ENCODE measurements around the gene GRK4.
"Not testable (repeated sequence)": the region's sequence is repeated elsewhere in the genome, so short reads cannot be mapped to it uniquely, and the experiment has no call there.

GRK4 gene

DNA sequence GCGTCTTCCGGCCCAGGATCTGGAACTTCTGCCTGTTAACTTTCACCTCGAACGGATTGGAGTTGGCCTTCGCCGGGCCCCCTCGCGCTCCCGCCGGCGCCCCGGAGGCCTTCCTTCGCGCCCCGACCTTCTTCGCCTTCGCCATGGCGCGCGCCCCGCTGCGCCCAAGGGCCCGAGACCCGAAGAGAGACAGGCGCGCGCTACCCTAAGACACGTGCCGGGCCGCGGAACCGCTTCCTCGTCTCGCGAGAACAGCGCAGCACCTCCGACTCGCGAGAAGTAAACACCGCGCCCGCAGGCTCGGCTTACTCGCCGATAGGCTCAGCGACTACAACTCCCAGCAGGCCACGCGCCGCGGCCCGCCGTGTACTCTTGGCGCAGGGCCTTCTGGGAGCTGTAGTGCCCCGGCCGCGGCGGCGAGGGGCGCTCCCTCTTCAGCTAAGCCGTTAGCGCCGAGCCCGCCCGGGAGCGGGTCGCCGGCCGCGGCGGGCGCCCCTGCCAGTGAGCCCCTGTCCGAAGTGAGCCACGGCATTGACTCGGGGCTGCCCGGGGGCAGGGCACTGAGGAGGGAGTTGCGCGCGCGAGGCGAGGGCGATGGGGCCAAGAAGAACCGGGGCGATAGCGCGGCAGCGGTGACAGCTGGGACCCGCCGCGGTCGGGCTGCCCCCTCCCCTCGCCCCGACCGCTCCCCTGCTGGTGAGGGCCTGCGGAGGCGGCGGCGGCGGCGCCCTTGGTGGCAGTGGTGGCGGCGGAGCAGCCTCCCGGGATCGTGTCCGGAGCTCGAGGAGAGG lies at the start of gene GRK4, which contains the start of gene NOP14:
Gene GRK4, plus strand, starts transcription at position 397 of the 791 bp plus-strand sequence. CDS start 500 bp downstream, outside the sequence.
Gene NOP14, minus strand, starts transcription at position 232 of the 791 bp plus-strand sequence. Its CDS starts 87 bp downstream, at position 145.
- TF ChIP-seq, protein P1, sequence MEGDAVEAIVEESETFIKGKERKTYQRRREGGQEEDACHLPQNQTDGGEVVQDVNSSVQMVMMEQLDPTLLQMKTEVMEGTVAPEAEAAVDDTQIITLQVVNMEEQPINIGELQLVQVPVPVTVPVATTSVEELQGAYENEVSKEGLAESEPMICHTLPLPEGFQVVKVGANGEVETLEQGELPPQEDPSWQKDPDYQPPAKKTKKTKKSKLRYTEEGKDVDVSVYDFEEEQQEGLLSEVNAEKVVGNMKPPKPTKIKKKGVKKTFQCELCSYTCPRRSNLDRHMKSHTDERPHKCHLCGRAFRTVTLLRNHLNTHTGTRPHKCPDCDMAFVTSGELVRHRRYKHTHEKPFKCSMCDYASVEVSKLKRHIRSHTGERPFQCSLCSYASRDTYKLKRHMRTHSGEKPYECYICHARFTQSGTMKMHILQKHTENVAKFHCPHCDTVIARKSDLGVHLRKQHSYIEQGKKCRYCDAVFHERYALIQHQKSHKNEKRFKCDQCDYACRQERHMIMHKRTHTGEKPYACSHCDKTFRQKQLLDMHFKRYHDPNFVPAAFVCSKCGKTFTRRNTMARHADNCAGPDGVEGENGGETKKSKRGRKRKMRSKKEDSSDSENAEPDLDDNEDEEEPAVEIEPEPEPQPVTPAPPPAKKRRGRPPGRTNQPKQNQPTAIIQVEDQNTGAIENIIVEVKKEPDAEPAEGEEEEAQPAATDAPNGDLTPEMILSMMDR (IDR thresholded peaks at IDR 0.05), result peak; percentile 31; the same call in 1 of the 2 replicates
- TF ChIP-seq ZFX (IDR thresholded peaks at IDR 0.05; ENCODE audit: borderline replicate concordance), result no peak
- peak within 1 kb of the TSS; percentile 78 for H3K27ac ChIP-seq

DNA sequence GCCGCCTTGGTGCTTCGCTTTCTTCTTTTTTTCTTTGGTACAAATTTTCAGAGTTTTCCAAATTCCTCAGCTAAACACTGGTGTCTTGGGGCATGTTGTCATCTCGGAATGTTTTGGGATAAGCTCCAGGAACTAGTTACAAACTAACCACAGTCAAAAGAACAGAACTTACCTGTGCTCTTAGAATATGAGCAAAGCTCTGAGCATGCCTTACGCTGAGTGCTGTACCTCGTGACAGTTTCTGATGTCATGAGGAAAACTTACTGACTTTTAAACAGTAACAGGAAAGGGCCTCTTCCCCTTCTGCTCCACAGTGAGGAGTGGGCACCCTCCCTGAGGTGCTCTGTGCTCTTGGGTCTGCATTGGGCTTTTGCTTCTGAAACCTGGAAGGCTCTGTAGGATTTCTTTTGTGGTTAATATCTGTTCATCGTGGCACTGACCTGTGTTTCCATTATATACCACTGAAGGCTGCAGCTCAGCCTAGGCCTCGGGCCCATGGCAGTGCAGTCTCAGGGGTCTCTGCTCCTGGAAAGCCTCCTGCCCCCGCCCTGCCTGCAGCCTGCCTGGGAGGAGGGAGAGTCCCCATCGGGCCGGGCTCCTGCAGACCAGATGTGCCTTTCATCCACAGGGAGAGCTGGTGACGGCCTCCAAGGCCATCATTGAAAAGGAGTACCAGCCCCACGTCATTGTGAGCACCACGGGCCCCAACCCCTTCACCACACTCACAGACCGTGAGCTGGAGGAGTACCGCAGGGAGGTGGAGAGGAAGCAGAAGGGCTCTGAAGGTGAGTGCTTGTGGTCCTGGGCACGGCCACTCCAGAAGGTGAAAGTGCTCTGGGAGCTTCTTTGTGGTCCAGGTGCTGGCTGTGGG lies 48.9 kb upstream of the GRK4 start:
- TF ChIP-seq ZFX (IDR thresholded peaks at IDR 0.05; ENCODE audit: borderline replicate concordance), result no peak
- TF ChIP-seq, protein P1 (IDR thresholded peaks at IDR 0.05), result no peak
- no peak overlapping the region for H3K27ac ChIP-seq

- H3K27ac ChIP-seq, result no peak overlapping the region
- TF ChIP-seq, protein P1 (IDR thresholded peaks at IDR 0.05), result no peak
- no peak for TF ChIP-seq ZFX (IDR thresholded peaks at IDR 0.05; ENCODE audit: borderline replicate concordance)
Measured at GRCh38 chr4:2915789-2916188, 47.6 kb upstream of the GRK4 start.

DNA sequence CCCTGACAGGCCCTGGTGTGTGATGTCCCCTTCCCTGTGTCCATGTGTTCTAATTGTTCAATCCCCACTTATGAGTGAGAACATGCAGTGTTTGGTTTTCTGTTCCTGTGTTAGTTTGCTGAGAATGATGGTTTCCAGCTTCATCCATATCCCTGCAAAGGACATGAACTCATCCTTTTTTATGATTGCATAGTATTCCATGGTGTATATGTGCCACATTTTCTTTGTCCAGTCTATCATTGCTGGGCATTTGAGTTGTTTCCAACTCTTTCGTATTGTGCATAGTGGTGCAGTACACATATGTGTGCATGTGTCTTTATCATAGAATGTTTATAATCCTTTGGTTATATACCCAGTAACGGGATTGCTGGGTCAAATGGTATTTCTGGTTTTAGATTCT lies 46.7 kb upstream of the GRK4 start:
- H3K27ac ChIP-seq, result not testable (repeated sequence)

GRCh38 chr4:2918300-2918699 lies 45.1 kb upstream of the GRK4 start:
- not testable (repeated sequence) for H3K27ac ChIP-seq

DNA sequence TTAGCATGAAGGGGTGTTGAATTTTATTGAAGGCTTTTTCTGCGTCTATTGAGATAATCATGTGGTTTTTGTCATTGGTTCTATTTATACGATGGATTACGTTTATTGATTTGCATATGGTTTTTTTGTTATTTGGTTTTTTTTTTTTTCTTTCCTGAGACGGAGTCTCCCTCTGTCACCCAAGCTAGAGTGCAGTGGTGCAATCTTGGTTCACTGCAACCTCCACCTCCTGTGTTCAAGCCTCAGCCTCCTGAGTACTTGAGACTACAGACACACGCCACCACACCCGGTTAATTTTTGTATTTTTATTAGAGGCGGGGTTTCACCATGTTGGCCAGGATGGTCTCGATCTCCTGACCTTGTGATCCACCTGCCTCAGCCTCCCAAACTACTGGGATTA lies 44.7 kb upstream of the GRK4 start:
- not testable (repeated sequence) for H3K27ac ChIP-seq

DNA sequence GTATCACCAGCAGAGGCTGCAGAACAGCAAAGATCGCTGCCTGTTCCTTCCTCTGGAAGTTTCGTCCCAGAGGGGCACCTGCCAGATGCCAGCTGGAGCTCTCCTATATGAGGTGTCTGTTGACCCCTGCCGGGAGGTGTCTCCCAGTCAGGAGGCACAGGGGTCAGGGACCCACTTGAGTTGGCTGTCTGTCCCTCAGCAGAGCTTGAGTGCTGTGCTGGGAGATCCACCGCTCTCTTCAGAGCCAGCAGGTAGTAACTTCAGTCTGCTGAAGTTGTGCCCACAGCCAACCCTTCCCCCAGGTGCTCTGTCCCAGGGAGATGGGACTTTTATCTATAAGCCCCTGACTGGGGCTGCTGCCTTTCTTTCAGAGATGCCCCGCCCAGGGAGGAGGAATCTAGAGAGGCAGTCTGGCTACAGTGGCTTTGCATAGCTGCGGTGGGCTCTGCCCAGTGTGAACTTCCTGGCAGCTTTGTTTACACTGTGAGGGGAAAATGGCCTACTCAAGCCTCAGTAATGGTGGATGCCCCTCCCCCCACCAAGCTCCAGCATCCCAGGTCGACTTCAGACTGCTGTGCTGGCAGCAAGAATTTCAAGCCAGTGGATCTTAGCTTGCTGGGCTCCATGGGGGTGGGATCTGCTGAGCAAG lies 40.8 kb upstream of the GRK4 start:
- H3K27ac ChIP-seq, result not testable (repeated sequence)

DNA sequence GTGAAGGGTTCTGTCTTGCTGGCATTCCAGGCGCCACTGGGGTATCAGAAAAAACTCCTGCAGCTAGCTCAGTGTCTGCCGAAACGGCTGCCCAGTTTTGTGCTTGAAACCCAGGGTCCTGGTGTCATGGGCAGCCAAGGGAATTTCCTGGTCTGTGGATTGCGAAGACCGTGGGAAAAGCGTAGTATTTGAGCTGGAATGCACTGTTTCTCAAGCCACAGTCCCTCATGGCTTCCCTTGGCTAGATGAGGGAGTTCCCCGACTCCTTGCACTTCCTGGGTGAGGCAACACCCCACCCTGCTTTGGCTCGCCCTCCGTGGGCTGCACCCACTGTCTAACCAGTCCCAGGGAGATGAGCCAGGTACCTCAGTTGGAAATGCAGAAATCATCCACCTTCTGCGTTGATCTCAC lies 40.2 kb upstream of the GRK4 start:
- H3K27ac ChIP-seq, result no peak overlapping the region

More for the DNA sequence above, 40.2 kb upstream of the GRK4 start:
- TF ChIP-seq ZFX (IDR thresholded peaks at IDR 0.05; ENCODE audit: borderline replicate concordance), result no peak
- TF ChIP-seq, protein P1 (IDR thresholded peaks at IDR 0.05), result no peak

Measured in 22Rv1 (cell line).